Activated naive CD4-positive, alpha-beta T cell treated with anti-CD3 and anti-CD28 coated beads for 36 hours (primary cell): ENCODE results near the gene CCT5. TPM values are rescaled to one million over a fixed set of nuclear protein-coding genes. Genes with fewer than 3 reads are reported as not detected.
"Not testable (repeated sequence)": the region's sequence is repeated elsewhere in the genome, so short reads cannot be mapped to it uniquely, and the experiment has no call there.

Experiments used
- CTCF ChIA-PET: fragments of 350-600 bp; sonication (Branson Sonifier 250); formaldehyde crosslinking; loops from one replicate; lab custom pipeline; 2021; ENCODE audit warnings: antibody characterized with exemption; lab: Charles Lee
- DNase-seq: peaks from one replicate; pipeline ENCODE4 v3.0.0-alpha.2; 2020
- H3K27ac Mint-ChIP-seq: one replicate; pipeline ENCODE4 v1.8.0; 2021; ENCODE audit warnings: mild to moderate bottlenecking, mixed read lengths
- H3K27me3 Mint-ChIP-seq: one replicate; pipeline ENCODE4 v1.8.0; 2021; ENCODE audit warnings: low read depth, mixed read lengths
- H3K36me3 Mint-ChIP-seq: one replicate; pipeline ENCODE4 v1.8.0; 2021; ENCODE audit warnings: low read depth, mixed read lengths
- H3K4me1 Mint-ChIP-seq: one replicate; pipeline ENCODE4 v1.8.0; 2021; ENCODE audit warnings: low read depth, mixed read lengths
- H3K4me3 Mint-ChIP-seq: one replicate; pipeline ENCODE4 v1.8.0; 2021; ENCODE audit warnings: mild to moderate bottlenecking, moderate library complexity, mixed read lengths
- H3K9me3 Mint-ChIP-seq: one replicate; pipeline ENCODE4 v1.8.0; 2021; ENCODE audit warnings: mixed read lengths
- intact Hi-C: fragments of 100-400 bp; cut with micrococcal nuclease; formaldehyde crosslinking; loops from one replicate; pipeline ENCODE4 v1.15.1; 2023
- total RNA-seq, 2 experiments: library from RNA; stranded (reverse); gene quantifications; one replicate each; pipeline ENCODE4 v1.2.3, GENCODE V29; 2021

The CCT5 gene
- total RNA-seq, 2 experiments from 2014 or later, result 414 to 419 TPM

- Mint-ChIP-seq H3K9me3 (no peaks in the 10 kb centered on the region), H3K36me3 (no peaks in the 10 kb centered on the region), H3K4me3 (no peak overlapping the region), H3K4me1 (peaks cover 8% of the 10 kb centered on the region), H3K27ac (no peak overlapping the region), H3K27me3 (peaks cover 20% of the 10 kb centered on the region)
- intact Hi-C loops, result no loop called here
- no peak for DNase-seq
- CTCF ChIA-PET, result interaction anchor here (2.6 kb wide), 1 partner anchor 25 kb away, joined by 8 read pairs; no protein-coding TSS in a partner anchor
Observed at GRCh38 chr5:10308844-10309243, 58.8 kb downstream of the CCT5 start.

GRCh38 chr5:10310066-10310779, 60.1 kb downstream of the CCT5 start:
- H3K9me3 Mint-ChIP-seq, result no peaks in the 10 kb centered on the region
- peaks cover 8% of the 10 kb centered on the region for H3K4me1 Mint-ChIP-seq
- no peak overlapping the region for H3K4me3 Mint-ChIP-seq
- CTCF ChIA-PET, result no interaction called here
- intact Hi-C loops, result no loop called here
- DNase-seq, result no peak
- H3K27ac Mint-ChIP-seq, result no peak overlapping the region
- peaks cover 20% of the 10 kb centered on the region for H3K27me3 Mint-ChIP-seq
- no peaks in the 10 kb centered on the region for H3K36me3 Mint-ChIP-seq

- H3K27ac Mint-ChIP-seq, H3K4me3 Mint-ChIP-seq, intact Hi-C loops, CTCF ChIA-PET, DNase-seq, H3K36me3 Mint-ChIP-seq, H3K4me1 Mint-ChIP-seq, H3K9me3 Mint-ChIP-seq: not testable (repeated sequence)
- peaks cover 20% of the 10 kb centered on the region for H3K27me3 Mint-ChIP-seq
Observed at GRCh38 chr5:10310835-10311570, 60.9 kb downstream of the CCT5 start.

- intact Hi-C loops, result no loop called here
- Mint-ChIP-seq H3K36me3 (no peaks in the 10 kb centered on the region), H3K4me3 (no peak overlapping the region), H3K27me3 (peaks cover 17% of the 10 kb centered on the region), H3K27ac (no peak overlapping the region), H3K9me3 (no peaks in the 10 kb centered on the region), H3K4me1 (peaks cover 8% of the 10 kb centered on the region)
- no peak for DNase-seq
- CTCF ChIA-PET, result interaction anchor here (1.8 kb wide), 1 partner anchor 28 kb away, joined by 5 read pairs; no protein-coding TSS in a partner anchor
Observed at GRCh38 chr5:10311595-10312425, 61.7 kb downstream of the CCT5 start.

- no peak overlapping the region for H3K27ac Mint-ChIP-seq
- CTCF ChIA-PET, result interaction anchor here (0.6 kb wide), 1 partner anchor 106 kb away, joined by 8 read pairs; no protein-coding TSS in a partner anchor
- no peaks in the 10 kb centered on the region for H3K36me3 Mint-ChIP-seq
- intact Hi-C loops, result no loop called here
- DNase-seq, result no peak
- no peak overlapping the region for H3K4me3 Mint-ChIP-seq
- H3K27me3 Mint-ChIP-seq, result peaks cover 3% of the 10 kb centered on the region
- H3K9me3 Mint-ChIP-seq, result no peaks in the 10 kb centered on the region
- no peaks in the 10 kb centered on the region for H3K4me1 Mint-ChIP-seq
Observed at GRCh38 chr5:10315201-10315600, 65.1 kb downstream of the CCT5 start.

Other genes with a start within 250 kb of the CCT5 start
- 10 to 100 TPM; 17.0 to 21.5 TPM for gene ATPSCKMT, start 392 bp upstream of the CCT5 start, total RNA-seq
- 1 to 10 TPM; 2.2 to 3.2 TPM for gene CMBL, start 57.6 kb downstream of the CCT5 start, total RNA-seq
- gene MARCHF6, start 103.4 kb downstream of the CCT5 start, total RNA-seq, result 10 to 100 TPM; 72.5 to 76.8 TPM
- gene ROPN1L, start 191.6 kb downstream of the CCT5 start, total RNA-seq, result not detected